AG20443 (cell line): ENCODE measurements around the gene G6PC3.
"Not testable (repeated sequence)": the region's sequence is repeated elsewhere in the genome, so short reads cannot be mapped to it uniquely, and the experiment has no call there.

Experiments
- DNase-seq: peaks from one replicate; pipeline ENCODE4 v3.0.0; 2012; ENCODE audit warnings: low spot score, mixed read lengths

Gene G6PC3

GRCh38 chr17:44082256-44082927 is 11.9 kb downstream of the G6PC3 start:
- no peak for DNase-seq

DNA sequence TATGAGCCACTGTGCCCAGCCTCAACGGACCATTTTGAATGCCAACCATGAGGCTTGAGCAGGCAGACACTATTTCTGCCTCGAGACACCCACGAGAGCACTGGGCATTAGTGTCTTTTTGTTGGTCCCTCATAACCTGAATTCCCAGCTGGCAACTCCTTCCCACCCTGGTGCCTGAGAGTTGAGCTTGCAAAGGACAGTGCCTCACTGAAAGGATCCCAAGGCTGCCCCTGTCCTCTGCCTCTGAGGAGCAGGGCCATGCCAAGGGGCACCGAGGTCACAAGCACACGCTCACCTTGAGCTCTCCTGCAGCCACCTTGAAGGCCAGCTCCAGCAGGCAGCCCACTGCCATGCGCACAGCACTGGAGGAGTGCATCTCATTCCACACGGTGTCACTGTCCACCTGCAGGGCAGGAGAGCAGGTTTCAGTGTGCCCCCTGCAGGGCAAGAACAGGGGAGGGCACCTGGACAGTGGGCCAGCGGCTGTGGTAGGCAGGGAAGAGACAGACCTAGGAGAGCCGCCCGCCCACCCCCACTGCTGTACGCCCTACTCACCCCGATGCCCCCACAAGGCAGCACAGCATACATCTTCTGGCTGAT is 12.8 kb downstream of the G6PC3 start:
- no peak for DNase-seq

DNA sequence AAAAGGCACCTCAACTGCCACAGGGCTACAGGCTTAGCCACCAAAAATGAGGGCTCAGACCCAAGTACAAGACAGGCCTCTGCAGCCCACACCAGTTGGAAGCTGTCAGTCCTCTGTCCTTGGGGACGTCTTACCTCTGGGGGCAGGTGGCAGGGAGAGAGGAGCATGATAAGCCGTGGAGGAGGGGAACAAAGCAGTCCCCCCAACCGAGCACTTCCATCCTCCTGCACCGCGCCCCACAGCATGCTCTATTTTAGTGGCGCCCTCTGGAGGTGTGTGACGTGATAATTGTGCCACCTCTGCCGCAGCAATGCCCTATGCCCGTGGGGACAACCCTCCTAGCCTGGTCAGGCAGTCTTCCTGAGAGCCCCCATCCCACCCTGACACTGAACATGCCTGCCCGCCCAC is 13.6 kb downstream of the G6PC3 start:
- DNase-seq = no peak

DNA sequence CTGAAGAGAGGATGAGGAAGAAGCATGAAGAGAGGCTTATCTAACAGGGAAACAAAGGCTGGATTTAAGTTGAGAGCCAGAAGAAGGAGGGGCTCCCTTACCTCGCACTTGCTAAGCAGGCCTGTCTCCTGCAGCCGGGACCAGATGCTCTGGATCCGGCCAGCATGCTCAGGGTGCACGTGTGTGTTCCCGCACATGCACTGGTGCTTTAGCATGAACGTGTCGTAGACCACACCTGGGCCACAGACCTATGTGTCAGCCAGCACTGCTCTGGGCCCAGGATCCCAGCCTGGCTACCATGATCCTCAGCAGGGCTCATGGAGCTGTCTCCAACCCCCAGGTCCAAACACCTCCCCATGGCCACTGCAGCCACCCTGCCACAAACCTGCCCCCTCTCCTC is 14.4 kb downstream of the G6PC3 start:
- no peak for DNase-seq

DNA sequence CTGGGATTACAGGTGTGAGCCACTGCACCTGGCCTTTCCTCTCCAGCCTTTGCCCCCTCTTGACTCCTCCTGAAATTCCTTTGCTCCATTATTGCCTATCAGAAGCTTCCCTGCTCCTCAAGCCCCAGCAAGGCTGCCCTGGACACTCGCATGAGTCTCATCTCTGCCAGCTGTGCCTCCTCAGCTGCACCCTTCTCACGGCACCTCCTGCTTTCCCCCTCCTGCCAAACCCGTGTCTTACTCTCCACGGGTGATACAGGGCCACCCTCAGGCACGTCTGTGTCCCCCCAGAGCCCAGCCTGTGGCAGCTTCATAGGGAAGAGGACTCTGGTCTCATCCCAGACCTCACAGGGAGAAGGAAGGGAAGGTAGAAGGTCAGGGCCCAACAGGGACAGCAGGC is 15.4 kb downstream of the G6PC3 start:
- no peak for DNase-seq

GRCh38 chr17:44086364-44087311 is 16.1 kb downstream of the G6PC3 start:
- DNase-seq = peak; percentile 95

DNA sequence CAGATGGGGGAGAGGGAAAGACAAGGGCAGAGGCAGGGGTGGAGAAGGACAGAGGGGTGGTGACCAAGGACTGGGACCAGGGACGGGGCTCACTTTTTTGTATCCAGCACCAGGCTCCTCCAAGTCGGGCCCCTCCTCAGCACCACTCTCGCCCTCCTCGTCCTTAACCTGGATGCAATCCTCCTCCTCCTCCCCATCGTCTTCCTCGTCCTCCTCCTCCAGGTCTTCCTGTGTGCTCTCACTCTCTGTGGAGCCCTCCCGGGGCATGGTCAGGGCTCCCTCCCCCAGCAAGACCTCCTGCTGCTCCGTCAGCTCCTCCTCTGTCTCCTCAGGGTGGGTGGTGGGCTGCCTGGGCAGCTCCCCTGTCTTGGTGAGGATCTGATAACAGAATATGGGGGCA is 16.8 kb downstream of the G6PC3 start:
- no peak for DNase-seq

GRCh38 chr17:44088254-44088653 is 17.7 kb downstream of the G6PC3 start:
- DNase-seq = no peak

GRCh38 chr17:44091200-44091997 is 20.9 kb downstream of the G6PC3 start:
- no peak for DNase-seq

DNA sequence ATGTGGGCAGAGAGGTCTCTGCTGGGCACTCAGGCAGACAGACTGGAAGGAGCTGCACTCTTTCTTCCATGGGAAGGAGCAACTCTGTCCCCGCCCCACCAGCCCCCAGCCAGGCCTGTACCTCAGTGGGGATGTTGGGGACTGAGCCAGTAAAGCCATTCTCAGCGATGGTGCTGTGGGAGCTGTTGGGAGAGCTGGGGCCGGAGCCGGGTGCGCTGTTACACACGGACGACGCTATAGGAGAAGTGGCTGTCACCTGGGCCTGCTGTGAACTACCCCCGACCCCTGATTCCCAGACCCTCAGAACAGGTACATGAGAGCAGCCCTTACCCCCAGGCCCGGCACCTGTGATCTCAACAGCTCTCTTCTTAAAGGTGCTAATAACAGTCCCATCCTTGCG is 21.5 kb downstream of the G6PC3 start:
- DNase-seq = no peak

GRCh38 chr17:44093231-44093900 is 22.8 kb downstream of the G6PC3 start:
- DNase-seq = no peak

DNA sequence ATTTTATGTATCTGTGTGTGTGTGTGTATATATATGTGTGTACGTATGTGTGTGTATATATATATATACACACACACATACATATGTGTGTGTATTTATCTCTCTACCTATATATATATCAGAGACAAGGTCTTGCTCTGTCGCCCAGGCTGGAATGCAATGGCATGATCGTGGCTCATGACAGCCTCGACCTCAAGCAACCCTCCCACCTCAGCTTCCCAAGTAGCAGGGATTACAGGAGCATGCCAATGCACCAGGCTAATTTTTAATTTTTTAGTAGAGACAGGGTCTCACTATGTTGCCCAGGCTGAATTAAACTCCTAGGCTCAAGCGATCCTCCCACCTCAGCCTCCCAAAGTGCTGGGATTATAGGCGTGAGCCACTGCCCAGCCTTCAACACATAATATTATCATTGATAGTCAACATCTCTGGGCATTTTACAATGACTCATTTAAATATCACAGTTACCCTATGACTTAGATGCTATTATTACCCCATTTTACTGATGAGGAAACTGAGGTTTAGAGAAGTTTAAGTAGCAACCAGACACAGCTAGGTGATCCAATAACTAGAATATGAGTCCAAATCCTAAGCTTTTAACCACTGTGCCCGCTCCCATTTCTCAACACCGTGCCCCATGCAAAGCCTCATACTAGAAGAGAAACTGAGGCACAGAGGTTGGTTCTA is 24.3 kb downstream of the G6PC3 start:
- no peak for DNase-seq

DNA sequence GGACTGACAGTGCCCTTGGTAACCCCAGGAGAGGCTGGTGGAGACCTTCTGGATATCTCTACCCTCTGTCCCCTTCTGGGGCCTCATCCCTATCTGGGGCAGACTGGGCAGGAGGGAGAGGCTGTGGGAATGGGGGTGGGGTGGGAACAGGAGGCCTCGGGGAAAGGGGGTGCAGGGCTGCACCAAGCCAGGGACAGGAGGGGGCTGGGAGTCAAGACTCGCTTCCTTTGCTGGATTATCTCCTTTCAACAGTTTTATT is 24.8 kb downstream of the G6PC3 start:
- no peak for DNase-seq

- peak; percentile 83 for DNase-seq
Observed at GRCh38 chr17:44095647-44096496, 25.3 kb downstream of the G6PC3 start.

- peak; percentile 73 for DNase-seq
Observed at GRCh38 chr17:44097110-44097958, 26.8 kb downstream of the G6PC3 start.

GRCh38 chr17:44101858-44102257 is 31.3 kb downstream of the G6PC3 start:
- not testable (repeated sequence) for DNase-seq

DNA sequence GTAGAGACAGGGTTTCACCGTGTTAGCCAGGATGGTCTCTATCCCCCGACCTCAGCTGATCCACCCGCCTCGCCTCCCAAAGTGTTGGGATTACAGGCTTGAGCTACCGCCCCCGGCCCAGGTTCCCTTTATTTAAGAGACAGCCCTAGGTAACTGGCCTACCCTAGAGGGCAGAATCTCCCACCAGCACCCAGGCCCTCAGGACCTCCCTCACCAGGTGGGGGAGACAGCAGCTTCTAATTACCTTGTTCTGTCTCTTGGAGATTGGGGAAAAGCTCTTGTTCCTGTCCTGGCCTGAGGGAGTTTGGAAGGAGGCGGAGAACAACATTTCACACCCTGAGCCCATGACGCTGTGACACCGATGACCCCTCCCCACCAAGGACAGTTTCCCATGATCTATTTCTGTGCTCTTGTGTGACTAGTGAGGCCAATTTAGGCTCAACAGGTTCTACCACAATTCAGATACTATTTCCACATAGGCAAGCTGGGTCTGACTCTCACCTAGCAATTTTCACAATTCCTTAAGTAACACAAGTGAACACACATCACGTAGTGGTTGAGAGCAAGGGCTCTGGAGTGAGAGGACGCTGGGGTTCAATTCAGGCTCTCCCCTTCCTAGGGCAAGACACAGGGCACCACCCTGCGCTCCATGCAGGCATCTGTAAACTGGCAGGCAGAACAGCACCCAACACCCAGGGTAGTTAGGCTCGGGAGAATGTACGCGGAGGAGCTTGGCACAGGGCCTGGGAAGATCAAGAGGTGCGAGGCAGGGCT is 32.5 kb downstream of the G6PC3 start:
- DNase-seq = no peak

GRCh38 chr17:44105483-44105882 is 34.9 kb downstream of the G6PC3 start:
- DNase-seq = no peak

DNA sequence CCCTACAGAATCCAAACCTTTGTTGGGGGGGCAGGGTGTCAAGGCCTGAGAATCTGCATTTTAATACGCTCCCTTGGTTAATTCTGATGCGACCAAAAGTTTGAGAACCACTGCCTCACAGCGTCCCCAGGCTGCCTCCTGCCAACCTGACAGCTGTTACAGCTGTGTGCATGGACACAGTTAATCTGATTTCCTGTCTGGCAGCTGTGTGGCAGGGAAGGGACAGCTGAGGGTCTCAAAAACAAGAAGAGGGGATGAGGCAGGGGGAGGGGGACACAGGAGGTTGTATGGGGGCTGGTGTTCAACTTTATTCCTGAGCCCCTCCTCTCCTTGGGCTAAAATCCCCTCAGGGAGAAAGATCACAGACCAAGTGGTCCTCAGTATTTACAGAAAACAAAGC is 35.4 kb downstream of the G6PC3 start:
- DNase-seq = no peak
